Heart left ventricle (tissue), 13 donors: ENCODE results near the gene CD2AP.

Source experiments
- CTCF ChIP-seq, 12 donors: fragments of 200-600 bp; sonication (generic) in 4 of 12; IDR thresholded peaks; one replicate each; pipeline versions ENCODE4 v1.5.0 to v1.8.0; 2018 to 2022; ENCODE audit warnings: antibody characterized with exemption in 12 of 12, mild to moderate bottlenecking in 5 of 12
- POLR2A ChIP-seq, 2 donors: fragments of 450-650 bp; IDR thresholded peaks; one replicate each; pipeline ENCODE4 v1.6.1; 2017; ENCODE audit warnings: antibody characterized with exemption in 2 of 2, mild to moderate bottlenecking in 2 of 2, moderate library complexity in 2 of 2
- donor health status: ischemic (EF 13 %, LVEDD 7.1; RV severe dilation, severe dysfunction).
- donor health status: DM: no; HTN: yes; CAD: no.
- donor health status: DM: no; HTN: no; CAD: no.
- donor health status: ischemic (EF 25% LVEDD 6.9; RV normal size, moderate dysfunction).
- donor health status: ischemic (EF 25% LVEDD 5.7; RV mildly dilated, moderate dysfunction).
- donor health status: ischemic (EF 35%, LVEDD 5.7; RV mildly dilated, moderate dysfunction).
- donor health status: nonischemic (EF 11% LVEDD 7.7; RV severe dilation, severe dysfunction).
- donor health status: DM: yes; HTN: yes; CAD: no.
- donor health status: PGD.
- donor health status: ischemic (EF 29% LVEDD 5.4; RV normal size, mild dysfunction).
- donor health status: nonischemic (EF 23%, LVEDD 6.1; RV moderate dilation, normal function).

- no peak for TF ChIP-seq CTCF (IDR thresholded peaks at IDR 0.05)
- TF ChIP-seq POLR2A (IDR thresholded peaks at IDR 0.05): no peak
These were observed 169.1 kb downstream of the CD2AP start for GRCh38 chr6:47646689-47647088.
